SK-N-MC (cell line): ENCODE measurements around the gene SHISAL2A.

Experiments
- EZH2 ChIP-seq: fragments of 200-600 bp; sonication (generic); IDR thresholded peaks from one replicate; pipeline ENCODE4 v1.6.1; 2017; ENCODE audit warnings: antibody characterized with exemption
- FOXP2 ChIP-seq: optimal IDR thresholded peaks from 2 replicates; pipeline ENCODE3; 2011; ENCODE audit warnings: mild to moderate bottlenecking, moderate library complexity; ENCODE audit not compliant: insufficient read depth; ENCODE audit errors: extremely low read length, control extremely low read depth
- POLR2AphosphoS5 ChIP-seq: IDR thresholded peaks from 2 replicates; pipeline ENCODE4 v1.6.1; 2012; ENCODE audit warnings: mild to moderate bottlenecking, low read depth, low read length, borderline replicate concordance

GRCh38 chr1:52680353-52680752, 47.4 kb downstream of the SHISAL2A start:
- TF ChIP-seq EZH2: no peak
- TF ChIP-seq POLR2AphosphoS5: no peak
- TF ChIP-seq FOXP2: no peak
